ENCODE measurements around the gene MRPS23. TPM values are rescaled to one million over a fixed set of nuclear protein-coding genes. Genes with fewer than 3 reads are reported as not detected.

Gene MRPS23
- total RNA-seq, 6 experiments from 2014 or later: 13.0 to 23.0 (median 15.2) TPM

DNA sequence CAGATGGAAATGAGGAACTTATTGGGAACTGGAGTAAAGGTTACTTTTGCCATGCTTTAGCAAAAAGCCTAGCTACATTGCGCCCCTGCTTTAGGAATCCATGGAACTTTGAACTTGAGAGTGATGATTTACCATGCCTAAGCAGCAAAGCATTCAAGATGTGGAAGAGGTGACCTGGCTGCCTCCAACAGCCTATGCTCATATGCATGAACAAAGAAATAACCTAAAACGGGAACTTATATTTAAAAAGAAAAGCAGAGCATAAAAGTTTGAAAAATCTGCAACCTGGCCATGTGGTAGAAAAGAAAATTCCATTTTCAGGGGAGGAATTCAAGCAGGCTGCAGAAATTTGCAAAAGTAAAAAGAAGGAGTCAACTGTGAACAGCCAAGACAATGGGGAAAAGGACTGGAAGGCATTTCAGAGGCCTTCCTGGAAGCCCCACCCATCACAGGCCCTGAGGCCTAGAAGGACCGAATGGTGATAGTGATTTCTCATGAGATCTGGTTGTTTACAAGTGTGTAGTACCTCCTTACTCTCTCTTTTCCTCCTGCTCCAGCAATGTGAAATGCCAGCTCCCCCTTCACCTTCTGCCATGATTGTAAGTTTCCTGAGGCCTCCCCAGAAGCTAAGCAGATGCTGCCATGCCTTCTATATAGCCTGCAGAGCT is 48.7 kb downstream of the MRPS23 start:
- Histone ChIP-seq H3K36me3 (no peaks in the 10 kb centered on the region), H3K27me3 (no peaks in the 10 kb centered on the region), H3K27ac (no peak overlapping the region), H3K4me1 (no peaks in the 10 kb centered on the region), H3K9me3 (no peaks in the 10 kb centered on the region), H3K4me3 (no peak overlapping the region)
- WGBS (ENCODE audit: insufficient coverage, low coverage, low lambda C conversion rate, missing lambda C conversion rate): 73% methylated on average over 3 of the region's 3 CpGs
- intact Hi-C loops (cut with DNase I): no loop called here
- no peak for ATAC-seq
- no peak for DNase-seq
- TF ChIP-seq POLR2A (IDR thresholded peaks at IDR 0.05): no peak
- TF ChIP-seq, protein P1, sequence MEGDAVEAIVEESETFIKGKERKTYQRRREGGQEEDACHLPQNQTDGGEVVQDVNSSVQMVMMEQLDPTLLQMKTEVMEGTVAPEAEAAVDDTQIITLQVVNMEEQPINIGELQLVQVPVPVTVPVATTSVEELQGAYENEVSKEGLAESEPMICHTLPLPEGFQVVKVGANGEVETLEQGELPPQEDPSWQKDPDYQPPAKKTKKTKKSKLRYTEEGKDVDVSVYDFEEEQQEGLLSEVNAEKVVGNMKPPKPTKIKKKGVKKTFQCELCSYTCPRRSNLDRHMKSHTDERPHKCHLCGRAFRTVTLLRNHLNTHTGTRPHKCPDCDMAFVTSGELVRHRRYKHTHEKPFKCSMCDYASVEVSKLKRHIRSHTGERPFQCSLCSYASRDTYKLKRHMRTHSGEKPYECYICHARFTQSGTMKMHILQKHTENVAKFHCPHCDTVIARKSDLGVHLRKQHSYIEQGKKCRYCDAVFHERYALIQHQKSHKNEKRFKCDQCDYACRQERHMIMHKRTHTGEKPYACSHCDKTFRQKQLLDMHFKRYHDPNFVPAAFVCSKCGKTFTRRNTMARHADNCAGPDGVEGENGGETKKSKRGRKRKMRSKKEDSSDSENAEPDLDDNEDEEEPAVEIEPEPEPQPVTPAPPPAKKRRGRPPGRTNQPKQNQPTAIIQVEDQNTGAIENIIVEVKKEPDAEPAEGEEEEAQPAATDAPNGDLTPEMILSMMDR (IDR thresholded peaks at IDR 0.05): no peak

DNA sequence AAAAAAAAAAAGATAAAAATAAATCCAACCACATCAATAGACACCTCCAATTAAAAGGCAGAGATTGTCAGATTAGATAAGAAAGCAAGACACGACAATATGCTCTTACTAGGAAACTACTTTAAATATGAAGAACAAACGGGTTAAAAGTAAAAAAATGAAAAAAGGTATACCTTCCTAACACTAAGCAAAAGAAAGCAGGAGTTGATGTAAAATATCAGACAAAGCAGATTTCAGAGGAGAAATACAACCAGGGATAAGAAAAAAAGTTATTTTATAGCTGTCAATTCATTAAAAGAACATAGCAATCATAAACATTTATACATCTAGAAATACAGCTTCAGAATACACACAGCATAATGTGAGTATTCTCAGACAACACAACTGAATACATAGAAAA is 55.0 kb downstream of the MRPS23 start:
- H3K27ac ChIP-seq: no peak overlapping the region
- H3K36me3 ChIP-seq: no peaks in the 10 kb centered on the region
- intact Hi-C loops (cut with DNase I): no loop called here
- no peak overlapping the region for H3K4me3 ChIP-seq
- H3K27me3 ChIP-seq: no peaks in the 10 kb centered on the region
- H3K9me3 ChIP-seq: no peaks in the 10 kb centered on the region
- TF ChIP-seq, protein P1 (IDR thresholded peaks at IDR 0.05): no peak
- no peak for TF ChIP-seq POLR2A (IDR thresholded peaks at IDR 0.05)
- ATAC-seq (no peak), DNase-seq (no peak)
- WGBS (ENCODE audit: insufficient coverage, low coverage, low lambda C conversion rate, missing lambda C conversion rate): 46% methylated on average over 2 of the region's 2 CpGs
- no peaks in the 10 kb centered on the region for H3K4me1 ChIP-seq

DNA sequence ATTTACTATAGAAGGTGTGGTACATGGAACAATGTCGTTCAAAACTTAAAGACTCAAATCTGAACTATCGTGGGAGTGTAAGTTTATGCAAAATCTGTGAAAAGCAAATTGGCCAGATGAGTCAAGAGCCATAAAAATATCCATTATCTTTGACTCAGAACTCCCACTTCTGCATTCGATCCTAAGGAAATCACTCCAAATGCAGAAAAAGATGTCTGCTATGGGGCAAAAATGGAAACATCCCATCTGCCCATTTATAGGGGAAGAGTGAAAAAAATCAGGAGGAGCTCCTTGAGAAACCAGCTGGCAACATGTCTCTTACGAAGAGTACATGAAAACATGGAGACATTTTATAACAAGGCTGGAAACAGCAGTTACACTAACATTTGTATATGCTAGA is 61.1 kb downstream of the MRPS23 start:
- no peak for TF ChIP-seq POLR2A (IDR thresholded peaks at IDR 0.05)
- TF ChIP-seq, protein P1 (IDR thresholded peaks at IDR 0.05): no peak
- H3K36me3 ChIP-seq: no peaks in the 10 kb centered on the region
- intact Hi-C loops (cut with DNase I): no loop called here
- no peak overlapping the region for H3K27ac ChIP-seq
- H3K9me3 ChIP-seq: no peaks in the 10 kb centered on the region
- no peak overlapping the region for H3K4me3 ChIP-seq
- no peak for DNase-seq
- no peaks in the 10 kb centered on the region for H3K4me1 ChIP-seq
- 33% methylated on average over 4 of the region's 4 CpGs for WGBS (ENCODE audit: insufficient coverage, low coverage, low lambda C conversion rate, missing lambda C conversion rate)
- H3K27me3 ChIP-seq: no peaks in the 10 kb centered on the region
- ATAC-seq: no peak

DNA sequence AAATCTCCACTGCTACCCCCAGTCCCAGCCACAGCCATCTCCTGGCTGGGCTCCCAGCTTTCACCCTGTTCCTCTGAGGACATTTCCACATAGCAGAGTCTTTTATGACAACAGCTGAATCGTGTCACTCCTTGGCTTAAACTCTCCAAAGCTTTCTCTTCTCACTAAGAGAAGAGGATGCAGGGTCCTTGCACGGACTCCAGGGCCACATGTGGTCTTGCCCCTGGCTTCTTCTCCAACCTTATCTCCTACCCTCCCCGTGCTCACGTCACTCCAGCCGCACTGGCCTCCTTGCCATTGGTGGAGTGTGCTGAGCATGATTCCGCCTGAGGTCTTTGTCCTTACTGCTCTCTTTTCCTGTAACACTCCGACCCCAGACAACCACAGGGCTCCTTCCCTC is 64.8 kb downstream of the MRPS23 start:
- 55% methylated on average over 5 of the region's 7 CpGs for WGBS (ENCODE audit: insufficient coverage, low coverage, low lambda C conversion rate, missing lambda C conversion rate)
- Histone ChIP-seq H3K27me3 (no peaks in the 10 kb centered on the region), H3K9me3 (no peaks in the 10 kb centered on the region), H3K4me3 (no peak overlapping the region), H3K36me3 (no peaks in the 10 kb centered on the region), H3K4me1 (peaks cover 0 to 6% (median 0%) of the 10 kb centered on the region in 4 donors), H3K27ac (peak overlapping the region in 1 of 3 donors; percentile 13)
- DNase-seq (peak; percentile 21 to 58 (median 54)), ATAC-seq (peak; percentile 28 to 62 (median 42))
- no peak for TF ChIP-seq POLR2A (IDR thresholded peaks at IDR 0.05)
- TF ChIP-seq, protein P1 (IDR thresholded peaks at IDR 0.05): no peak
- intact Hi-C loops (cut with DNase I): no loop called here

Small RNA genes lying within 50 kb of the gene (small RNA-seq; reads per million reads assigned to genes)
- gene RN7SKP94: 0 reads per million in 2 experiments

Other genes starting within 250 kb of the MRPS23 start
- not detected for gene CCDC182, start 104.7 kb downstream of the MRPS23 start, total RNA-seq
- gene CUEDC1, start 105.4 kb upstream of the MRPS23 start, total RNA-seq: 1 to 10 TPM; 4.0 to 8.5 (median 5.5) TPM
- gene VEZF1, start 138.2 kb upstream of the MRPS23 start, total RNA-seq: 10 to 100 TPM; 13.0 to 19.3 (median 14.6) TPM
- gene SRSF1, start 157.2 kb upstream of the MRPS23 start, total RNA-seq: 10 to 100 TPM; 55.7 to 92.0 (median 80.0) TPM
- gene DYNLL2, start 233.4 kb upstream of the MRPS23 start, total RNA-seq: 10 to 100 TPM; 13.3 to 28.7 (median 17.7) TPM

Measured in right lobe of liver (tissue), 6 donors.